PFSK-1 (cell line): ENCODE results near the gene SFMBT2.

Experiments used
- FOXP2 ChIP-seq: optimal IDR thresholded peaks from 2 replicates; pipeline ENCODE3; 2011; ENCODE audit warnings: borderline replicate concordance, control low read depth, inconsistent platforms; ENCODE audit not compliant: insufficient read depth; ENCODE audit errors: extremely low read length, extremely low read depth
- POLR2AphosphoS5 ChIP-seq: IDR thresholded peaks from 2 replicates; pipeline ENCODE4 v1.6.1; 2012; ENCODE audit warnings: low read depth, mild to moderate bottlenecking, control low read depth, low read length, moderate library complexity
- REST ChIP-seq, 2 experiments: IDR thresholded peaks; 2 replicates each; pipeline versions ENCODE4 v1.6.1 to v1.8.0; 2011 to 2012; ENCODE audit warnings: low read depth in 2 of 2, low read length in 2 of 2, control low read depth in 1 of 2, inconsistent platforms in 1 of 2, mild to moderate bottlenecking in 1 of 2, moderate library complexity in 1 of 2; ENCODE audit not compliant: insufficient read depth in 1 of 2
- SIN3A ChIP-seq: IDR thresholded peaks from 2 replicates; pipeline ENCODE4 v1.6.1; 2012; ENCODE audit warnings: mild to moderate bottlenecking, low read length, moderate library complexity, borderline replicate concordance; ENCODE audit not compliant: insufficient read depth
- TAF1 ChIP-seq: IDR thresholded peaks from 2 replicates; pipeline ENCODE4 v1.6.1; 2012; ENCODE audit warnings: low read length, control low read depth, borderline replicate concordance; ENCODE audit not compliant: insufficient read depth

SFMBT2 gene

GRCh38 chr10:7194571-7194970 lies 216.3 kb downstream of the SFMBT2 start:
- TF ChIP-seq POLR2AphosphoS5 (no peak), FOXP2 (no peak), TAF1 (no peak), REST (IDR thresholded peaks at IDR 0.05; ENCODE audit: insufficient read depth in 1 of 2, low read depth in 2 of 2, low read length in 2 of 2) (no peak), SIN3A (no peak)

GRCh38 chr10:7193369-7193768 lies 217.5 kb downstream of the SFMBT2 start:
- TF ChIP-seq POLR2AphosphoS5 (no peak), TAF1 (no peak), SIN3A (no peak), REST (IDR thresholded peaks at IDR 0.05; ENCODE audit: insufficient read depth in 1 of 2, low read depth in 2 of 2, low read length in 2 of 2) (no peak), FOXP2 (no peak)

- TF ChIP-seq SIN3A: no peak
Observed at GRCh38 chr10:7192831-7193361, 217.9 kb downstream of the SFMBT2 start.

- TF ChIP-seq TAF1: no peak
- no peak for TF ChIP-seq FOXP2
- TF ChIP-seq SIN3A: no peak
Observed at GRCh38 chr10:7192061-7192460, 218.8 kb downstream of the SFMBT2 start.

- TF ChIP-seq TAF1 (no peak), SIN3A (no peak), FOXP2 (no peak), REST (IDR thresholded peaks at IDR 0.05; ENCODE audit: insufficient read depth in 1 of 2, low read depth in 2 of 2, low read length in 2 of 2) (no peak), POLR2AphosphoS5 (no peak)
Observed at GRCh38 chr10:7189909-7190308, 220.9 kb downstream of the SFMBT2 start.

- TF ChIP-seq SIN3A: no peak
- no peak for TF ChIP-seq FOXP2
- TF ChIP-seq REST (IDR thresholded peaks at IDR 0.05; ENCODE audit: insufficient read depth in 1 of 2, low read depth in 2 of 2, low read length in 2 of 2): no peak
- TF ChIP-seq TAF1: no peak
- TF ChIP-seq POLR2AphosphoS5: no peak
Observed at GRCh38 chr10:7188456-7189050, 222.3 kb downstream of the SFMBT2 start.
